HG02981 (cell line): ENCODE measurements around the gene TEKT5.
"Not testable (repeated sequence)": the region's sequence is repeated elsewhere in the genome, so short reads cannot be mapped to it uniquely, and the experiment has no call there.

Experiments
- ATAC-seq: cut with Tn5 transposase; IDR thresholded peaks from one replicate; pipeline ENCODE4 v1.9.1; 2021; ENCODE audit warnings: mild to moderate bottlenecking, moderate library complexity; ENCODE audit not compliant: unreplicated experiment

Gene TEKT5

GRCh38 chr16:10660950-10661635, 33.6 kb downstream of the TEKT5 start:
- ATAC-seq, result no peak

GRCh38 chr16:10658943-10659342, 35.8 kb downstream of the TEKT5 start:
- no peak for ATAC-seq

- ATAC-seq, result no peak
Observed at GRCh38 chr16:10657925-10658324, 36.8 kb downstream of the TEKT5 start.

GRCh38 chr16:10656618-10657017, 38.1 kb downstream of the TEKT5 start:
- no peak for ATAC-seq

GRCh38 chr16:10655415-10655977, 39.2 kb downstream of the TEKT5 start:
- ATAC-seq, result no peak

- no peak for ATAC-seq
Observed at GRCh38 chr16:10654592-10655414, 39.9 kb downstream of the TEKT5 start.

GRCh38 chr16:10652730-10653590, 41.8 kb downstream of the TEKT5 start:
- no peak for ATAC-seq

- ATAC-seq, result not testable (repeated sequence)
Observed at GRCh38 chr16:10649098-10649497, 45.6 kb downstream of the TEKT5 start.

- ATAC-seq, result no peak
Observed at GRCh38 chr16:10647721-10648296, 46.9 kb downstream of the TEKT5 start.

- no peak for ATAC-seq
Observed at GRCh38 chr16:10647264-10647720, 47.4 kb downstream of the TEKT5 start.

GRCh38 chr16:10646581-10647263, 48.0 kb downstream of the TEKT5 start:
- no peak for ATAC-seq

GRCh38 chr16:10646228-10646580, 48.5 kb downstream of the TEKT5 start:
- ATAC-seq, result no peak

GRCh38 chr16:10644092-10644491, 50.6 kb downstream of the TEKT5 start:
- ATAC-seq, result no peak

GRCh38 chr16:10642964-10643363, 51.8 kb downstream of the TEKT5 start:
- ATAC-seq, result no peak

GRCh38 chr16:10641953-10642949, 52.5 kb downstream of the TEKT5 start:
- no peak for ATAC-seq

- ATAC-seq, result no peak
Observed at GRCh38 chr16:10641555-10641952, 53.2 kb downstream of the TEKT5 start.

GRCh38 chr16:10640934-10641333, 53.8 kb downstream of the TEKT5 start:
- ATAC-seq, result no peak

GRCh38 chr16:10638101-10638500, 56.6 kb downstream of the TEKT5 start:
- ATAC-seq, result no peak
